Measurements from ENCODE around the gene INPP5A.

INPP5A gene

DNA sequence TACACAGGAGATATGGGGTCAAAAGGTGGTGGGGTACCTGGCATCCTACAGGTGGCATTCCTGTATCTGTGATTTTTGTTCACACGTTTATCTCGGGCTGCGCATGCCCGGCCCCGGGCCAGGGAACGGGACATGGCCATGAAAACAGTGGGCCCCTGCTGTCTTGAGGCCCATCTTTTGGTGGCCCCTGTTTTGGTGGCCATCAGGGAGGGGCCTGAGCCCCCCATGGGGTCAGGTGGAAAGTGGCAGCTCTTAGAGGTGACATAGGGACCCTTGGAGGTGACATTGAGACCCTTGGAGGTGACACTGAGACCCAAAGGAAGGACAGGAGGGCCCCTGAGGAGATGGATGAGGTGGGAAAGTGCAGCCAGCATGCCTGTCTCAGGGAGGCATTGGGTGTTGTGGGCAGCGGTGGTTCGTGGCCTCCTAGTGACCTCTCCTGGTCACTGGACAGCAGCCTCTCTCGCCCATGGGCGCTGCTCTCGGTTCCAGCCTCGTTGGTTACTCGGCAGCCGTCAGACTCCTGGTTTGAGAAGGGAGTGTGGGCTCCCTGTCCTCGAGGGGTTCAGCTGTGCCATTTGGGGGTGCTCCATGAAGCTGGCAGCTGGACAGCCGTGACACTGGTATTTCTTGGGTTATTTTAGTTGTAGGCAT lies 39.9 kb downstream of the INPP5A start:
- peak in 22 of 56 donors; percentile 10 to 63 (median 43) for DNase-seq

DNA sequence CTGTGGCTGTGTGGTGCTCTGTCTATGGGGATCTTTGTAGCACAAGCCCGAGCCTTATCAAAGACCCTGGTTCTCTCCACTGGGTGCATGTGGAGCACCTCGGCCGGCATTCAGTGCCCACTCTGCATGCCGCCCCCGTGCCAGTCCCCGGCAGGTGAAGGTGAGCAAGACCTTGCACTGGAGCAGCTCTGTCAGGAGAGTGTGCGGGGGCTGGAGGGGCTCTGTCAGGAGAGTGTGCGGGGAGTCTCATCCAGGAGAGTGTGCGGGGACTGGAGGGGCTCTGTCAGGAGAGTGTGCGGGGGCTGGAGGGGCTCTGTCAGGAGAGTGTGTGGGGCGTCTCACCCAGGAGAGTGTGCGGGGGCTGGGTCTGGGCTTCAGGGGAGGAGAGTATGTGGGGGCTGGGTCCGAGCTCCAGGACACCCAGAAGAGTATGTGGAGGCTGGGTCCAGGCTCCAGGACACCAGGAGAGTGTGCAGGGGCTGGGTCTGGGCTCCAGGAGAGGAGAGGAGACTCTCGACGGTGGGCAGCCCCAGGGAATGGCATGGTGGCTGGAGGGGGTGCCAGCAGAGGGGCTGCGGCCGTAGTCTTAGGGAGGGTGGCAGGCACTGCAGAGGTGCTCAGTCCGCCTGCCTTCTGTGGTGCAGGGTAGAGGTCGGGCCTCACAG lies 40.8 kb downstream of the INPP5A start:
- no peak for DNase-seq

DNA sequence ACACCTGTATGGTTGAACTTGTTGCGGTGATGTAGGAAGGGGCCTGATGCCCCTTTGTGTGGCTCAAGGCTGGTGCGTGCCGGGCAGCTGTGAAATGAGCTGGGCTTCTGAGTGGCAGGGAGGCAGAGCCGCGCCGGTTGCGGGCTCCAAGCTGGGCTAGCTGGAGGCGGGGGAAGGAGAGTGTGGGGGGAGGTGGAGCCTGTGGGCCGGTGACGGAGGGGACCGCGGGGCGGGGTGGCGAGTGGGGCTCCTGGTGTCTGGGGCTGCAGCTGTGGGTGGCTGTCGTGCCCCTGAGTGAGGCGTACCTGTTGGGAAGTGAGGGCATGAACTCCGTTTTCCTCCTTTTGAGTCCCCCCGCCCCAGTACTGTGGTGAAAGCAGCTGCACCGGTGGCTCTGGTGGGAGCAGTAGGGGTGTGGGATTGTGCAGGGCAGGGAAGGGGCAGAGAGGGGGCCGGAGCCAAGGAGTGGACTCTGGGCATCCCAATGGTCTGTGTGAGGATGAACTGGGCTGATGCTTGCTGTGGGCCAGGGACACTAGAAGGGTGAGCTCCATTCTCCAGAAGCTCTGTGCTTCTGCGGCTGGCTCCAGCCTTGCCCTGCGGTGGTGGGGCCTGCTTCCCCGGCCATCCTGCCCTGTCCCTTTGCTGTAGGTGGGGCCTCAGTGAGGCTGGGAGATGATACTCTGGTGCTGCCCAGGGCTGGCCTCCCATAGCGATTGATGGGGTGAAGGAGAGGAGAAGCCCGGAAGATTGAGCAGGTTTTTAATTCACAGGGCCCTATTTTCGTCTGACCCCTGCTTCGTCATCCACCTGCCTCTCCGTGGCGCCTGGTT lies 41.7 kb downstream of the INPP5A start:
- peak in 5 of 56 donors; percentile 14 to 35 (median 27) for DNase-seq

DNA sequence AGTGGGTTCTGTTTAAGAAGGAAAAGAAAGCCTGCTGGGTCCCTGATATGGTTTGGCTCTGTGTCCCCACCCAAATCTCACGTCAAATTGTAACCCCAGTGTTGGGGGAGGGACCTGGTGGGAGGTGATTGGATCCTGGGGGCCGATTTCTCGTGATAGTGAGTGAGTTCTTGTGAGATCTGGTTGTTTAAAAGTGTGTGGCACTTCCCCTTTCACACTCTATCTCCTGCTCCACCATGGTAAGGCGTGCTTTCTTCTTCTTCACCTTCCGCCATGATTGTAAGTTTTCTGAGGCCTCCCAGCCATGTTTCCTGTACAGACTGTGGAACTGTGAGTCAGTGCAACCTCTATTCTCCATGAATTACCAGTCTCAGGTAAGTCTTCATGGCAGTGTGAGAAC lies 42.6 kb downstream of the INPP5A start:
- DNase-seq: no peak

DNA sequence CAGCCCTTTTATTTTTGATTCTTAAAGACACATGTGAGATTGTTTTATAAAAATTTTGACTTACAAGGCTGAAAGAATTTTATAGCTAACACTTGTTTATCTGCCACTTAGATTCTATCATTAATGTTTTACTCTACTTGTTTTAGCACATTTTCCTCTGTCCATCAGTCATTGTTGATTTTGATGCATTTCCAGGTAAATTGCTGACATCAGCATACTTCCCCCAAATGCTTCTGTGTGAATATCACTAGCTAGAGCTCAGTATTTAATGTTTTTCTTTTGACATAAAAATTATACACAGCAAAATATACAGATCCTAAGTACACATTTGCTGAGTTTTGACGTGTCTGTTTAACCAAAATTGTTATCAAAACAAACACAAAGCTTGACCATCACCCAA lies 43.0 kb downstream of the INPP5A start:
- DNase-seq: no peak

DNA sequence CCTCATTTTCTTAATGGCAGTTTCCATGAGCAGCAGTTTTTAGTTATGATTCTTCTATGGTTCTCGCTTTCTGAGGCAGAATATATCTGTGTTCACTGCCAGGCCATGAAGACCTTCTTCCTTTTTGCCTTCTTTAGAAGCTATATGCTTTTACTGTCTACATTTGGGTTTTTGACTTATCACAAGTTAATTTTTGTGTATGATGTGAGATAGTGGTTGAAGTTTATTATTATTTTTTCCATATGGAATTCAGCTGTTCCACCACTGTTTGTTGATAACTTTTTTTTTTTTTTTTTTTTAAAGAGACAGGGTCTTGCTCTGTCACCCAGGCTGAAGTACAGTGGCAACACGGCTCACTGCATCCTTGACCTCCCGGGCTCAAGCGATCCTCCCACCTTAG lies 44.5 kb downstream of the INPP5A start:
- no peak for DNase-seq

DNA sequence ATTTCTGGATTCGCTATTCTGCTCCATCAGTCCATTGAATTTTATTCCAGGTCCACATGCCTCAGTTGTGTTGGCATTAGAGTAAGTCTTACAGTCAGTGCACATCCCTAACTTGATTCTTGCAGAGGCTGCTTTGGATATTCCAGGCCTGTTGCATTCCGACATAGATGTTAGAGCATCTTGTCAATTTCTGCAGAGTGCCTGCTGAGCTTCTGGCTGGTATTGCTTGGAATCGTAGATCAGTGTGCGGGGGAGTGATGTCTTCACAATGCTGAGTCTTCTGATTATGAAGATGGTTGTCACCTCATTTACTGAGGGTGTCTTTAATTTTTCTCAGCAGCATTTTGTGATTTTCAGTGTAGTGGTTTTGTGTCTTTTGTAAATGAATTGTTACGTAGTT lies 45.2 kb downstream of the INPP5A start:
- DNase-seq: peak in 4 of 56 donors; percentile 9 to 42 (median 18)

DNA sequence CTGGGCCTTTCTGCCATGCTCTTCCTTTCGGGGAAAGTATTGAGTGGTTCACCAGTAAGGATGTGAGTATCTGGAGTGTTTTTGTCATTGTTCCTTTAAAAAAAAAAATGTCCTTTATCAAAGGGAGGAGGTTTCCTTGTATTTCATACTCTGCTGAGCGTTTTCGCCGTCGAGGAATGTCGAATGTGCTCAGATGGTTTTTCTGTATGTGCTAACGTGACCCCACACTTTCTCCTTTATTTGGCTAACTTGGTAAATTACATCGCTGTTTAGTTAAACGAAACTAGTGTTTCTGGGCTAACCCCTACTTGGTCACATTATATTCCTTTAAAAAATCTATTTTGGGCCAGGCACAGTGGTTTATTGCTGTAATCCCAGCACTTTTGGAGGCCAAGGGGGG lies 45.9 kb downstream of the INPP5A start:
- DNase-seq: no peak

DNA sequence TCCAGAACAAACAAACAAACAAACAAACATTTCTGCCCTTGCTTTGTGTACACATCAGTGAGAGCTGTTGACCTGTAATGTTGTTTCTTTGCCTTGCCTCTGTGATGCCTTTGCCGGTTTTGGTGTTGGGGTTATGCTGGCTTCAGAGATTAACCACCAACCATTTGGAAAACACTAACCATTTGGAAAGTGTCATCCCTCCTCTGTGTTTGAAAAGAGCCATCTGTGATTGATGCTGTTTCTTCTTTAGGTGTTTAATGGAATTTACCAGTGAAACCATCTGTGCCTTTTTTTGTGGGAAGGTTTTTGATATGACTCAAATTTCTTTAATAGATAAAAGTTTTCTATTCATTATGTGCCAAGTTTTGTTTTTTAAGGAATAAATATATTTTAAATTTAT lies 46.5 kb downstream of the INPP5A start:
- DNase-seq: no peak

DNA sequence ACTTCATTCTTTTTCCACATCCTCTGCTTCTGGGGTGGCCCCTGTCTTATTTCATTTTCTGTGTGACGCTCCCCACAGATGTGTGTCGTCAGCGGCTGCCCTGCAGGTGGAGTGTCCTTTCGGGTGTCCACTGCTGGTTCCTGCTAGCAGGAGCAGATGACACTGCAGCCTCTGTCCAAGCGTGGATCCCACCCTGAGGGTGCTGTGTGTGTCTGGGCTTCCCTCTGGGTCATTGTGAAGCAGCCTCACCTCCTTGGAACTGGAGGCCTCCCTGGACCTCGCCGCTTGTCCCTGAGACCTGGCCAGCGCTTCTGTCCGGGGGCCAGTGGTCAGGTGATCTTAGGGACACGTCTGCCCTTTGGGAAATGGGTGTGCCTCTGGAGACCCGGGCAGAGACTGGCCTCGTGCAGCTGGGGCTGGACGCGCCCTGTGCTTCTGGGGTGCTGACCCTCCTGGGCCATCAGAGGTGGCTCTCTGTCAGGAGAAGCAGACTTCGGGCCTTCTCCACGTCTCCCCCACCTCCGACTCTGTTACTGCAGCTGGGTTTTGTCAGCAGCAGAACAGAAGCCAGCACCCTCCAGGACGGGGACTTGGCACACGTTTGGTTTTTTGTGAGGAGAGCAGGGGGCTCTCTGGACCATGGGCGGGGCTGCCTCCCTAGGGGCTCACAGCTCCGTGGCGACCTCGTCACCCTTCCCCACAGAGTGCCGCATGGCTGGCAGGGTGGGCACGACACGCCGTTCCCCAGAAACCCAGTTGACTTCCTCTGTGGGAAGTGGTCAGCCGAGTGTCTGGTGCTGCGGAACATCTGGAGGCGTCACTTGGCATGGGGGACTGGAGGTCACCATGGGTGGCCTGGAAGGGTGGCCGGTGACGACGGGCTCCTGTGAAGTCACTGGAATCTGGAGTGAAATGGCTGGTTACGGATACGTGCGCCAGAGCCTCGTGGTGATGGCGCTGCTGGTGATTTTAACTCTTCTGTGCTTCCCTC lies 48.4 kb downstream of the INPP5A start:
- DNase-seq: no peak

DNA sequence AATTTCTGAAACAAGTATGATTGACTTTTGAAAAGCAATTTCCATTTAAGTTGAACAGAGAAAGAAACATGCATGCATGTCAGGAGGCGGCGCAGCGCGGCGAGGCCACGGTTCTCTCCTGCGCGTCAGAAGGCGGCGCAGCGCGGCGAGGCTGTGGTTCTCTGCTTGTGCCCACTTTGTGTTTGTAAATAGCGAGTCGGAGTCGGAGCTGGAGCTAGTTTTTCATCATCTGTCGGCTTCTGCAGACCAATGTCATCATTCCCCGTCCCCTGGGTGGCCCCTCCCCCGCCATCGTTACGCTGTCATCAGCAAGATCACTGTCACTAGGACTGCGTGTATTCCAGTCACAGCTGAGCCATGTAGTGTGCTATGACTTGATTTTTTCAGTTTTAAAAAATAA lies 49.2 kb downstream of the INPP5A start:
- DNase-seq: no peak

DNA sequence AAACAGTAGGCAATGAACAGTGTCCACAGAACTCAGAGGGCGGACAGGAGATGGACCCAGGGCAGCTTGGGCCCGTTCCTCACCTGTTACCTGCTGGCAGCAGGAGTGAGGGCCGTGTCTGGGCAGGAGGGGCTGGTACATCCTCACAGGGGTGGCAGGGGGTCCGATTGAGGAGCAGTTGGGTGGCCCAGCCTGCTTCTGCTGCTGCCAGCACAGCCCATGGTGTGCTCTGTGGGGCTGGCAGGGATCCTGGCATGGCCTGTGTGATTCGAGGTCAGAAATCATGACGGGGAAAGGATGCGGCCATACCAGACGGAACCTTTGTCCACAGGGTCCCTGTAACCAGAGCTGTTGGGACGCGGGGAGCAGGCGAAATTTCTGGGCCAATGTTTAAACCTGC lies 49.6 kb downstream of the INPP5A start:
- DNase-seq: no peak

DNA sequence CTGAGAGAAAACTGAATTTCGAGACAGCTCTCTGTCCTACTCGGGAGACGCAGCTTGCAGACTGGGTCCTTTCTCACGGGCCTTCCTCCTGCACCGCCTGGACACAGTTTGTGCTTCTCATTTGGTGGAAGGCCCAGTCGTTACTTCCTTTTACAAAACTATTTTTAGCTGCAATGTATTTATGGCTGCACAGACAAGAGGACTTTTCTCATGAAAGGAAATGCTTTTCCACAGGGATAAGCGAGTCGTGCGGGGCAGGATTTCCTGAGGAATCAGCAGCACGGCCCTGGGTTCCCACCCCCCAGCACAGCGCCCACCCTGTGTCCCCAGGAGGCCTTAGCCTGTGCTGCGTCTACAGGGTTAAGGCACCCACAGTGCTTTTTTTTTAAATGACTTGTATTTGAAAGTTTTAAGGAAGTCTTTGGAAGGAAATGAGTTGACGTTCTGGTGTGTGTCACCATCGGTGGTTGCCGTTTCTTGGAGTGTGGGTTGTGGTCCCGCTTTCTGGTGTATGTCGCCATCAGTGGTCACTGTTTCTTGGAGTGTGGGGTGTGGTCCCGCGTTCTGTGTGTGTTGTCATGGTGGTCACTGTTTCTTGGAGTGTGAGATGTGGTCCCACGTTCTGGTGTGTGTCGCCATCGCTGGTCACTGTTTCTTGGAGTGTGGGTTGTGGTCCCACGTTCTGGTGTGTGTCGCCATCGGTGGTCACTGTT lies 50.9 kb downstream of the INPP5A start:
- DNase-seq: peak in 5 of 56 donors; percentile 17 to 56 (median 39)

DNA sequence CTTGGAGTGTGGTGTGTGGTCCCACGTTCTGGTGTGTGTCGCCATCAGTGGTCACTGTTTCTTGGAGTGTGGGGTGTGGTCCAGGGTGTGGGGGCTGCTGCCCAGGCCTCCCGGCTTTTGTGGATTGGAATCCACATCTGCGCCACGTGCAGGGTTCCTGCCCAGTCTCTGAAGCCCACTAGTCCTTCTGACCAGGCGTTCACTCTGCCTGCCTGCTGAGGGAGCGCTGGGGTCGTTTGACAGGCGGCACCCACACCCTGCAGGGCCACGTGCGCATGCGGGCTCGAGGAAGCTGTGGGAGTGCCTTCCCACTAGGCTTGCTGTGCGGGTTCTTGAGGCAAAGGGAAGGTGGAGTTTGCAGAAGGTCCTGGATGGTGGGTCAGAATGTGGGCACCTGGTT lies 51.4 kb downstream of the INPP5A start:
- DNase-seq: no peak

DNA sequence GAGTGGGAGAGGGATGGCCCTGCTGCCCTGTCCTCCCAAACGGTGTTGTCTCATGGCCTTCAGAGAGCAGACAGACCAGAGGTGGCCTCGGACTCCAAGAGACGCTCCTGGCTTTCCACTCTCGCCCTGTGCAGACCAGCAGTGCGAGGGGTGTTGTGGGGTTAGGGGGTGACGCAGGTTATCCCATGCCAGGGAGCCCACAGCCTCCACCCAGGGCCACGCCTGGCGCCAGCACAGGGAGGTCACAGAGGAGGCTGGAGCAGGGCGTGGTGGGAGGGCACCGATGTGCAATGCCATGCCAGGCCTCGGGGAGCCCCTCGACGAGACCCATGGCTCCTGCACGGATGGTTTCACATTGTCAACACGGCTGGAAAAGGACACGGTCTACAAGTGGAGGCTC lies 52.1 kb downstream of the INPP5A start:
- DNase-seq: no peak

DNA sequence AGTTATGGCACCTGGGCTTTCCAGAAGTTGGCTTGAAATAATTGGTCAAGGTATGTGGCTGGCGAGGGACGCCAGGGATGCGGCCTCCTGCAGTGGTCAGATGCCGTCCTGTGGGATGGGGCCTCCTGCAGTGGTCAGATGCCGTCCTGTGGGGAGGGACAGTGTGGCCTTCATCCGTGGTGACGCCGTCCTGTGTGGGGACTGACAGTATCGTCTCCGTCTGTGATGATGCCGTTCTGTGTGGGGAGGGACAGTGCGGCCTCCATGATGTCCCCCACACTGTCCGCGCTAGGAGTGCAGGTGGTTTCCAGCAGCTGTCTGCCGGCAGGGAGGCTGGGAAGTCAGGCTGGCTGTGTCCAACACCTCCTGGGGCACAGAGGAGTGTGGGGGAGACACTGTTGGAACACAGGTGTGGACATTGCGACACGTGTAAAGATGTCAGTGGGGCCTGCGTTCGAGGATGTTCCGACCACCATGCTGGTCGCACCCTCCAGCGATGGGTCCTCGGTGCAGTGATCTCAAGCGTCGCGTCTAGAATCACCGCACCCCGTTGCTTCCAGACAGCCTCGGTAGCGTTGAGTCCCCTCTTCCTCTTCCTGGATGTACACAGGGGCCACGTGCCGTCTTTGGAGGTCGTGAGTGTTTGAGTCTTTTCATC lies 52.6 kb downstream of the INPP5A start:
- DNase-seq: no peak

DNA sequence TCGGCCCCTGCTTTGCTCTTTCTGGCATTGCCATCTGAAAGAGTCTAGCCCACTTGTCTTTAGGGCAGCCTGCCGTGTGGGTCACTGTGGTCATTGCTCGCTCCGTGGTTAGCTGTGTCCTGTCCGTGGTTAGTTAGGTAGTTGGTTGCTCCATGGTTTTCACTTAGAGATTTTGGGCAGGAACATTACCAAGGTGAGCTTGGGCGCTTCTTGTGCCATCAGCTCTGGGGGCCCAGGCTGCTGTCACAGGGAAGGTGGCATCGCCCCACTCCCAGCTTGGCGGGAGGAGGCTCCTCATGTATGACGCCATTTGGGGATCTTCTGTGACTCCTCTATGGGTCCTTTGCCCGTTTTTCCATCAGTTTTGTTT lies 53.1 kb downstream of the INPP5A start:
- DNase-seq: no peak

DNA sequence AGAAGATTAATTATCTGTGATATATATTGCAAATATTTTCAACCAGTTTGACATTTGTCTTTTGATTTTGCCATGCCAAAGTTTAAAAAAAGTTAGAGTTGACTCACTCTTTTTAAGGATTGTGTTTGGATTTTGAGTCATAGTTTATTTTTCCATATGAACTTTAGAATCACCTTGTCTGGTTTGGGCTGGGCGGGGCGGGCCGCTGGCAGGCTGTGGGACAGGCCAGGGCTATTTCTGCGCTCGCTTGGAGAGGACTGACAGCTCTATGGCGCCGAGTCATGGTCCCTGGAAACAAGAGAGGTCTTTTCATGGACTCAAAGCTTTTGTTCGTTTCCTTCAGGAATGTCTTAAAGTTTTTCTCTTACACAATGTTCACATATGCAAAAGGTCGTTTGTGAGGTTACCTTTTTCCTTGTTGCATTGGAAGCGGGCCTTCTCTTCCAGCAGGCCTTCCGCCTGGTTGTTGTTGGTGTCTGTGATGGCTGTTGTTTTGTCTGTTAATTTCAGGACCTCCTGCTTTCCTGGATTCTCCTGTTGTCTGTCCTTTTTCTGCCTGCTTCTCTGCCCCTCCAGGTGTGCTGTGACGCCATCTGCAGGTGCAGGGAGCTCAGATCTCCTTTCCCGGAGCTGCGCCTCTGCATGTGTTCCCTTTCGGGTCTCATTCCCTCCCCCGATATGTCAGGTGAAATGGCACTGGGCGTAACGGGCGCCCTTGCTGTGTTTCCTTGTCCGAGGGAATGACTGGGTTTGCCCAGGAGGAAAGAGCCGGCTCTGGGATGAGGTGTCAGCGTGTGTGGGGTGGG lies 53.8 kb downstream of the INPP5A start:
- no peak for DNase-seq

DNA sequence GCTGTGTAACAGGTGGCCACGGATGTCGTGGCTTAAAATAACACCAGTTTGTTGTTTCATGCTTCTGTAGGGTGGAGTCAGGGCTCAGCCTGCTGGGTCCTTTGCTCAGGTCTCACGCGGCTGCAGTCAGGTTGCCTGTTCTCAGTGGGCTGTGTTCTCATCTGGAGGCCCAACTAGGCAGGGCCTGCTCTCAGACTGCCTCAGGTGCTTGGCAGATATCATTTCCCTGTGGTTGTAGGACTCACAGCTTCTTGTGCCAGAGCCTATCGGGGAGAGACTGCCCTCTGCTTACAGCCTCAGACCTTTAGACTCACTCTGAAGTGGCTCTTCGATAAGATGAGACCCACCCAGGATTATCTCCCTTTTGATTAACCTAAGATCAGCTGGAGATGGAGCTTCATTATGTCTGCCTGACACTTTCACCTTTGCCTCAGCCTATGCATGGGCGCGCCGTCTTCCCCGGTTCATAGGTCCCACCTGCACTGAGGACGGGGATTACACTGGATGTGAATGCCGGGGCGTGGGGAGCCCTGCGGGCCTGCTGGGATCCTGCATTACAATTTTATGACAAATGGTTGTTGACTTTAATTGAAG lies 55.3 kb downstream of the INPP5A start:
- DNase-seq: no peak
